B cell (primary cell): Measurements from ENCODE around the gene PLCD1. TPM values are rescaled to one million over a fixed set of nuclear protein-coding genes. Genes with fewer than 3 reads are reported as not detected.

ENCODE experiments used
- ATAC-seq: fragments of 200-7000 bp; cut with Tn5 transposase; one replicate; pipeline ENCODE4 v1.10.0; 2021; ENCODE audit warnings: low read depth, mild to moderate bottlenecking, moderate number of reproducible peaks, moderate library complexity
- CTCF ChIA-PET: fragments of 350-600 bp; sonication (Branson Sonifier 250); formaldehyde crosslinking; loops from one replicate; lab custom pipeline; 2021; ENCODE audit warnings: antibody characterized with exemption, inconsistent platforms; lab: Charles Lee
- POLR2A ChIA-PET: fragments of 350-600 bp; sonication (Branson Sonifier 250); formaldehyde crosslinking; loops from one replicate; lab custom pipeline; 2021; ENCODE audit warnings: antibody characterized with exemption; lab: Charles Lee
- DNase-seq: peaks from one replicate; pipeline ENCODE4 v3.0.0; 2013
- H2AFZ ChIP-seq: 2 replicates; pipeline ENCODE4 v1.6.1; 2012; ENCODE audit warnings: mild to moderate bottlenecking, low read depth, low read length; ENCODE audit not compliant: insufficient read depth, poor library complexity, severe bottlenecking
- H3K27ac ChIP-seq, 2 donors: 1 replicate in 1 of 2; 2 replicates in 1 of 2; pipeline ENCODE4 v1.5.1; 2012 to 2013; ENCODE audit warnings: low read length in 2 of 2, mild to moderate bottlenecking in 2 of 2, moderate library complexity in 1 of 2
- H3K27me3 ChIP-seq, 4 experiments: fragments of 200-600 bp in 1 of 4; sonication (generic) in 1 of 4; replicated peaks in 1 of 4; 1 replicate in 2 of 4; 2 replicates in 2 of 4; pipeline versions ENCODE4 v1.6.1 to v1.7.0; 2013 to 2016; ENCODE audit warnings: low read length in 3 of 4, mild to moderate bottlenecking in 2 of 4, mixed read lengths in 1 of 4, moderate library complexity in 1 of 4; ENCODE audit not compliant: insufficient read depth in 4 of 4, control insufficient read depth in 3 of 4; ENCODE audit errors: control extremely low read depth in 1 of 4
- H3K36me3 ChIP-seq, 2 experiments: replicated peaks in 1 of 2; 1 replicate in 1 of 2; 2 replicates in 1 of 2; pipeline versions ENCODE4 v1.6.1 to v1.7.1; 2013; ENCODE audit warnings: low read length in 1 of 2; ENCODE audit not compliant: insufficient read depth in 2 of 2, control insufficient read depth in 1 of 2; ENCODE audit errors: control extremely low read depth in 1 of 2, extremely low read depth in 1 of 2
- H3K4me1 ChIP-seq, 2 donors: fragments of 200-600 bp in 1 of 2; sonication (generic) in 1 of 2; 1 replicate in 1 of 2; 2 replicates in 1 of 2; pipeline versions ENCODE4 v1.5.1 to v1.6.1; 2013 to 2017; ENCODE audit warnings: low read length in 2 of 2; ENCODE audit not compliant: control insufficient read depth in 2 of 2, insufficient read depth in 2 of 2
- H3K4me2 ChIP-seq: replicated peaks from 2 replicates; pipeline ENCODE3; 2012; ENCODE audit warnings: mild to moderate bottlenecking, low read depth, low read length; ENCODE audit not compliant: poor library complexity, severe bottlenecking
- H3K4me3 ChIP-seq, 5 experiments: fragments of 200-600 bp in 1 of 5; sonication (generic) in 1 of 5; 1 replicate in 3 of 5; 2 replicates in 2 of 5; pipeline versions ENCODE4 v1.5.1 to v1.7.0; 2011 to 2016; ENCODE audit warnings: low read length in 4 of 5, mild to moderate bottlenecking in 4 of 5, low read depth in 2 of 5, control low read depth in 1 of 5, moderate library complexity in 1 of 5; ENCODE audit not compliant: insufficient read depth in 1 of 5; ENCODE audit errors: control extremely low read depth in 1 of 5, extremely low read depth in 1 of 5
- H3K79me2 ChIP-seq: fragments of 200-600 bp; sonication (generic); one replicate; pipeline ENCODE4 v1.6.0; 2016; ENCODE audit warnings: low read length; ENCODE audit not compliant: control insufficient read depth, insufficient read depth
- H3K9ac ChIP-seq: fragments of 200-600 bp; sonication (generic); 2 replicates; pipeline ENCODE4 v1.6.1; 2017; ENCODE audit warnings: mild to moderate bottlenecking, low read length, moderate library complexity
- H3K9me3 ChIP-seq, 3 donors: one replicate each; pipeline versions ENCODE4 v1.6.1 to v1.7.1; 2013; ENCODE audit warnings: low read length in 2 of 3; ENCODE audit not compliant: control insufficient read depth in 2 of 3, insufficient read depth in 1 of 3; ENCODE audit errors: control extremely low read depth in 1 of 3
- H4K20me1 ChIP-seq: 2 replicates; pipeline ENCODE4 v1.6.0; 2012; ENCODE audit warnings: mild to moderate bottlenecking, low read length; ENCODE audit not compliant: insufficient read depth, control insufficient read depth, poor library complexity, severe bottlenecking
- H3K27ac Mint-ChIP-seq: one replicate; pipeline ENCODE4 v1.8.0; 2021; ENCODE audit warnings: mixed read lengths
- H3K27me3 Mint-ChIP-seq: one replicate; pipeline ENCODE4 v1.8.0; 2021; ENCODE audit warnings: mixed read lengths
- H3K4me1 Mint-ChIP-seq: one replicate; pipeline ENCODE4 v1.8.0; 2021; ENCODE audit warnings: mixed read lengths
- H3K4me3 Mint-ChIP-seq: one replicate; pipeline ENCODE4 v1.8.0; 2021; ENCODE audit warnings: mixed read lengths
- H3K9me3 Mint-ChIP-seq: one replicate; pipeline ENCODE4 v1.8.0; 2022; ENCODE audit warnings: mixed read lengths; ENCODE audit not compliant: insufficient read depth
- EZH2 ChIP-seq: IDR thresholded peaks from 2 replicates; pipeline ENCODE4 v1.6.1; 2012; ENCODE audit warnings: borderline replicate concordance, low read depth, mild to moderate bottlenecking, moderate library complexity, low read length; ENCODE audit not compliant: insufficient read depth, poor library complexity, severe bottlenecking
- WGBS: methylation state at CpG from one replicate; pipeline ENCODE4 v1.1.5; 2013; ENCODE audit warnings: missing lambda C conversion rate; ENCODE audit not compliant: insufficient coverage; 5-methylcytosine and 5-hydroxymethylcytosine counted together
- intact Hi-C: fragments of 100-400 bp; cut with micrococcal nuclease; formaldehyde crosslinking; loops from one replicate; pipeline ENCODE4 v1.10.0; 2022
- polyA plus RNA-seq: library from polyadenylated mRNA; depleted of rRNA; stranded (reverse); fragments of >200 nt; gene quantifications from 2 replicates; pipeline ENCODE4 v1.2.3, GENCODE V29; 2012
- total RNA-seq, 2 donors: library from RNA; stranded (reverse); fragments of 120-200 nt in 1 of 2; gene quantifications; 1 replicate in 1 of 2; 2 replicates in 1 of 2; pipeline versions ENCODE4 v1.2.3 to v1.2.4, GENCODE V29; 2013 to 2022
- TF ChIP-seq, protein P1 (sequence below): fragments of 200-600 bp; IDR thresholded peaks from one replicate; pipeline ENCODE4 v1.8.0; 2022; ENCODE audit warnings: antibody characterized with exemption, mild to moderate bottlenecking

The PLCD1 gene
- total and polyA plus RNA-seq, 2 donors (not counting 1 experiment from before 2014, with no cell fraction given) = 5.8 to 10.1 TPM

GRCh38 chr3:38031022-38031994 lies 1.9 kb upstream of the PLCD1 start:
- no peak for ATAC-seq
- Mint-ChIP-seq H3K27me3 (peaks cover 43% of the 10 kb centered on the region), H3K4me1 (peaks cover 11% of the 10 kb centered on the region), H3K4me3 (peak overlapping the region; percentile 67), H3K27ac (peak overlapping the region; percentile 32), H3K9me3 (no peaks in the 10 kb centered on the region)
- Histone ChIP-seq H3K27ac (no peak overlapping the region), H2AFZ (no peak overlapping the region), H4K20me1 (no peaks in the 10 kb centered on the region), H3K9me3 (peaks cover 0 to 19% (median 0%) of the 10 kb centered on the region in 3 donors), H3K79me2 (no peaks in the 10 kb centered on the region), H3K36me3 (no peaks in the 10 kb centered on the region), H3K9ac (no peak overlapping the region), H3K4me3 (no peak overlapping the region), H3K4me2 (no peak overlapping the region), H3K27me3 (peaks cover 0 to 56% (median 23%) of the 10 kb centered on the region in 4 experiments), H3K4me1 (peaks cover 17 to 19% of the 10 kb centered on the region in 2 donors)
- POLR2A ChIA-PET = interaction anchor here (0.6 kb wide), 1 partner anchor 32 kb away, joined by 6 read pairs; no protein-coding TSS in a partner anchor
- intact Hi-C loops = no loop called here
- CTCF ChIA-PET = interaction anchor here (1.0 to 1.3 kb wide), 3 partner anchors 26 to 465 kb away, joined by 3 to 4 read pairs (median 3); partner anchors contain the start of gene EXOG
- DNase-seq = no peak
- no peak for TF ChIP-seq EZH2
- TF ChIP-seq, protein P1, sequence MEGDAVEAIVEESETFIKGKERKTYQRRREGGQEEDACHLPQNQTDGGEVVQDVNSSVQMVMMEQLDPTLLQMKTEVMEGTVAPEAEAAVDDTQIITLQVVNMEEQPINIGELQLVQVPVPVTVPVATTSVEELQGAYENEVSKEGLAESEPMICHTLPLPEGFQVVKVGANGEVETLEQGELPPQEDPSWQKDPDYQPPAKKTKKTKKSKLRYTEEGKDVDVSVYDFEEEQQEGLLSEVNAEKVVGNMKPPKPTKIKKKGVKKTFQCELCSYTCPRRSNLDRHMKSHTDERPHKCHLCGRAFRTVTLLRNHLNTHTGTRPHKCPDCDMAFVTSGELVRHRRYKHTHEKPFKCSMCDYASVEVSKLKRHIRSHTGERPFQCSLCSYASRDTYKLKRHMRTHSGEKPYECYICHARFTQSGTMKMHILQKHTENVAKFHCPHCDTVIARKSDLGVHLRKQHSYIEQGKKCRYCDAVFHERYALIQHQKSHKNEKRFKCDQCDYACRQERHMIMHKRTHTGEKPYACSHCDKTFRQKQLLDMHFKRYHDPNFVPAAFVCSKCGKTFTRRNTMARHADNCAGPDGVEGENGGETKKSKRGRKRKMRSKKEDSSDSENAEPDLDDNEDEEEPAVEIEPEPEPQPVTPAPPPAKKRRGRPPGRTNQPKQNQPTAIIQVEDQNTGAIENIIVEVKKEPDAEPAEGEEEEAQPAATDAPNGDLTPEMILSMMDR = no peak
- WGBS = 70% methylated on average over 4 of the region's 9 CpGs
